Activated CD8-positive, alpha-beta memory T cell treated with anti-CD3 and anti-CD28 coated beads, Interleukin-2, amount 50 U/mL, for 48 hours (primary cell): Measurements from ENCODE around the gene STRBP.
"Not testable (repeated sequence)": the region's sequence is repeated elsewhere in the genome, so short reads cannot be mapped to it uniquely, and the experiment has no call there.

ENCODE experiments used
- DNase-seq: peaks from one replicate; pipeline ENCODE4 v3.0.0-alpha.2; 2020

Gene STRBP

GRCh38 chr9:123282362-123283047 lies 14.1 kb upstream of the STRBP start:
- no peak for DNase-seq

GRCh38 chr9:123281659-123282350 lies 13.4 kb upstream of the STRBP start:
- no peak for DNase-seq

GRCh38 chr9:123278879-123279493 lies 10.6 kb upstream of the STRBP start:
- not testable (repeated sequence) for DNase-seq

GRCh38 chr9:123278361-123278760 lies 10.0 kb upstream of the STRBP start:
- DNase-seq: no peak

- no peak for DNase-seq
Measured at GRCh38 chr9:123276551-123276950, 8.2 kb upstream of the STRBP start.

- not testable (repeated sequence) for DNase-seq
Measured at GRCh38 chr9:123271133-123271532, 2.7 kb upstream of the STRBP start.

GRCh38 chr9:123269281-123269680 lies 895 bp upstream of the STRBP start:
- DNase-seq: no peak

GRCh38 chr9:123268199-123268464 lies 254 bp downstream of the STRBP start:
- DNase-seq: no peak

- peak; percentile 55 for DNase-seq
Measured at GRCh38 chr9:123267481-123268198, 746 bp downstream of the STRBP start.

- DNase-seq: no peak
Measured at GRCh38 chr9:123266655-123267399, 1.6 kb downstream of the STRBP start.

GRCh38 chr9:123265833-123266232 lies 2.6 kb downstream of the STRBP start:
- no peak for DNase-seq

- no peak for DNase-seq
Measured at GRCh38 chr9:123263227-123263626, 5.2 kb downstream of the STRBP start.

- no peak for DNase-seq
Measured at GRCh38 chr9:123262338-123262737, 6.0 kb downstream of the STRBP start.

- no peak for DNase-seq
Measured at GRCh38 chr9:123261006-123261677, 7.2 kb downstream of the STRBP start.

GRCh38 chr9:123260340-123260739 lies 8.0 kb downstream of the STRBP start:
- DNase-seq: no peak

- no peak for DNase-seq
Measured at GRCh38 chr9:123257276-123257675, 11.1 kb downstream of the STRBP start.

- DNase-seq: no peak
Measured at GRCh38 chr9:123255718-123256117, 12.7 kb downstream of the STRBP start.

- no peak for DNase-seq
Measured at GRCh38 chr9:123253204-123253603, 15.2 kb downstream of the STRBP start.

- no peak for DNase-seq
Measured at GRCh38 chr9:123251741-123252140, 16.6 kb downstream of the STRBP start.

GRCh38 chr9:123251324-123251723 lies 17.1 kb downstream of the STRBP start:
- DNase-seq: no peak

GRCh38 chr9:123250504-123250903 lies 17.9 kb downstream of the STRBP start:
- no peak for DNase-seq

GRCh38 chr9:123249162-123249561 lies 19.2 kb downstream of the STRBP start:
- DNase-seq: not testable (repeated sequence)
